Hepatocyte (in vitro differentiated cells): Measurements from ENCODE around the gene SDR42E2. TPM values are rescaled to one million over a fixed set of nuclear protein-coding genes. Genes with fewer than 3 reads are reported as not detected.

ENCODE experiments used
- DNase-seq: peaks from one replicate; pipeline ENCODE4 v3.0.0-alpha.2; 2016; ENCODE audit warnings: low spot score
- H2AFZ ChIP-seq: fragments of 200-600 bp; sonication (generic); 2 replicates; pipeline ENCODE4 v1.6.0; 2016; ENCODE audit warnings: antibody characterized with exemption, mild to moderate bottlenecking
- H3K27ac ChIP-seq: fragments of 200-600 bp; sonication (generic); 2 replicates; pipeline ENCODE4 v1.5.1; 2016; ENCODE audit warnings: mild to moderate bottlenecking
- H3K27me3 ChIP-seq: fragments of 200-600 bp; sonication (generic); 2 replicates; pipeline ENCODE4 v1.6.1; 2016
- H3K36me3 ChIP-seq: fragments of 200-600 bp; sonication (generic); replicated peaks from 2 replicates; pipeline ENCODE4 v1.5.1; 2016; ENCODE audit warnings: low read depth; ENCODE audit not compliant: insufficient read depth
- H3K4me1 ChIP-seq: fragments of 200-600 bp; sonication (generic); 2 replicates; pipeline ENCODE4 v1.5.1; 2016; ENCODE audit warnings: mild to moderate bottlenecking, moderate library complexity; ENCODE audit not compliant: insufficient read depth
- H3K4me2 ChIP-seq: fragments of 200-600 bp; sonication (generic); 2 replicates; pipeline ENCODE4 v1.6.0; 2016
- H3K4me3 ChIP-seq: fragments of 200-600 bp; sonication (generic); 2 replicates; pipeline ENCODE4 v1.5.1; 2016; ENCODE audit warnings: mild to moderate bottlenecking
- H3K79me2 ChIP-seq: fragments of 200-600 bp; sonication (generic); 2 replicates; pipeline ENCODE4 v1.6.0; 2017; ENCODE audit warnings: mild to moderate bottlenecking
- H3K9me2 ChIP-seq: fragments of 200-600 bp; sonication (generic); replicated peaks from 2 replicates; pipeline ENCODE4 v1.6.0; 2017; ENCODE audit warnings: mild to moderate bottlenecking; ENCODE audit not compliant: insufficient read depth
- H3K9me3 ChIP-seq: fragments of 200-600 bp; sonication (generic); 2 replicates; pipeline ENCODE4 v1.5.1; 2016; ENCODE audit warnings: low read depth, mild to moderate bottlenecking
- H4K20me1 ChIP-seq: fragments of 200-600 bp; sonication (generic); 2 replicates; pipeline ENCODE4 v1.6.0; 2016; ENCODE audit warnings: mild to moderate bottlenecking; ENCODE audit not compliant: insufficient read depth, poor library complexity, severe bottlenecking
- EZH2 ChIP-seq: fragments of 200-600 bp; sonication (generic); IDR thresholded peaks from 2 replicates; pipeline ENCODE4 v1.6.1; 2016; ENCODE audit warnings: antibody characterized with exemption, mild to moderate bottlenecking, borderline replicate concordance
- EZH2phosphoT487 ChIP-seq: fragments of 200-600 bp; sonication (generic); IDR thresholded peaks from one replicate; pipeline ENCODE4 v1.6.1; 2018; ENCODE audit warnings: antibody characterized with exemption, mild to moderate bottlenecking, low read depth, moderate library complexity; ENCODE audit not compliant: unreplicated experiment, severe bottlenecking
- WGBS: methylation state at CpG from one replicate; pipeline ENCODE4 v1.1.6; 2016; ENCODE audit warnings: low lambda C conversion rate; ENCODE audit errors: missing lambda C conversion rate; 5-methylcytosine and 5-hydroxymethylcytosine counted together
- polyA plus RNA-seq: library from polyadenylated mRNA; unstranded; fragments of >200 nt; fragmentation: Nextera tagmentation; extraction: Ambion mirVana; gene quantifications from 2 replicates; pipeline ENCODE4 v1.2.1, GENCODE V29; 2016
- total RNA-seq: library from RNA; depleted of rRNA; stranded (reverse); fragments of >200 nt; gene quantifications from 2 replicates; pipeline ENCODE4 v1.2.3, GENCODE V29; 2014
- TF ChIP-seq, protein P1 (sequence below): fragments of 200-600 bp; sonication (generic); IDR thresholded peaks from 2 replicates; pipeline ENCODE4 v1.5.1; 2016; ENCODE audit warnings: antibody characterized with exemption, mild to moderate bottlenecking; ENCODE audit not compliant: poor library complexity

The SDR42E2 gene
- total and polyA plus RNA-seq, 2 experiments from 2014 or later: not detected

GRCh38 chr16:22162656-22163009 lies 327 bp downstream of the SDR42E2 start:
- no peaks in the 10 kb centered on the region for H3K4me1 ChIP-seq
- no peak overlapping the region for H2AFZ ChIP-seq
- no peak overlapping the region for H3K4me3 ChIP-seq

DNA sequence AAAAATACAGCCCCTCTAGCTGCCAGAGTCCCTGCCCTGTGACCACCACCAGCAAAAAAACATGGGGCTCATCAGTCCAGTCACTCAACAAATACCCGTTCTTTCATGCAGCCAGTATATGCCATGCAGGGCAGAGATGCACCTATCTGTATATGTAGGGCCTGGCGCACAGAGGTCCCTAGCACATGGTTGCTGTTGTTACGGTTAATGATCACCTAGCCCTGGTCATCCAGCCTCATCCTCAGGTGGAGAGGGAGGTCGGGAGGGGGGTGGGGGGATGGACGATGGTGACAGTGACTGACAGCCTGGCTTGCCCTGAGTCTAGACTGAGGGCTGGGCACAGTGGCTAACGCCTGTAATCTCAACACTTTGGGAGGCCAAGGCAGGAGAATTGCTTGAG lies 1.5 kb downstream of the SDR42E2 start:
- no peak overlapping the region for H3K27ac ChIP-seq
- H4K20me1 ChIP-seq: no peaks in the 10 kb centered on the region
- 56% methylated on average over 6 of the region's 6 CpGs for WGBS
- no peaks in the 10 kb centered on the region for H3K9me3 ChIP-seq
- H3K4me3 ChIP-seq: no peak overlapping the region
- no peaks in the 10 kb centered on the region for H3K9me2 ChIP-seq
- no peak overlapping the region for H2AFZ ChIP-seq
- H3K36me3 ChIP-seq: no peaks in the 10 kb centered on the region
- H3K4me1 ChIP-seq: no peaks in the 10 kb centered on the region
- DNase-seq: no peak
- H3K27me3 ChIP-seq: peaks cover 37% of the 10 kb centered on the region
- TF ChIP-seq EZH2 (no peak), EZH2phosphoT487 (no peak)
- TF ChIP-seq, protein P1, sequence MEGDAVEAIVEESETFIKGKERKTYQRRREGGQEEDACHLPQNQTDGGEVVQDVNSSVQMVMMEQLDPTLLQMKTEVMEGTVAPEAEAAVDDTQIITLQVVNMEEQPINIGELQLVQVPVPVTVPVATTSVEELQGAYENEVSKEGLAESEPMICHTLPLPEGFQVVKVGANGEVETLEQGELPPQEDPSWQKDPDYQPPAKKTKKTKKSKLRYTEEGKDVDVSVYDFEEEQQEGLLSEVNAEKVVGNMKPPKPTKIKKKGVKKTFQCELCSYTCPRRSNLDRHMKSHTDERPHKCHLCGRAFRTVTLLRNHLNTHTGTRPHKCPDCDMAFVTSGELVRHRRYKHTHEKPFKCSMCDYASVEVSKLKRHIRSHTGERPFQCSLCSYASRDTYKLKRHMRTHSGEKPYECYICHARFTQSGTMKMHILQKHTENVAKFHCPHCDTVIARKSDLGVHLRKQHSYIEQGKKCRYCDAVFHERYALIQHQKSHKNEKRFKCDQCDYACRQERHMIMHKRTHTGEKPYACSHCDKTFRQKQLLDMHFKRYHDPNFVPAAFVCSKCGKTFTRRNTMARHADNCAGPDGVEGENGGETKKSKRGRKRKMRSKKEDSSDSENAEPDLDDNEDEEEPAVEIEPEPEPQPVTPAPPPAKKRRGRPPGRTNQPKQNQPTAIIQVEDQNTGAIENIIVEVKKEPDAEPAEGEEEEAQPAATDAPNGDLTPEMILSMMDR: no peak
- no peak overlapping the region for H3K4me2 ChIP-seq
- no peaks in the 10 kb centered on the region for H3K79me2 ChIP-seq

More at GRCh38 chr16:22162656-22163009, 327 bp downstream of the SDR42E2 start:
- no peaks in the 10 kb centered on the region for H3K36me3 ChIP-seq
- no peak for DNase-seq
- H4K20me1 ChIP-seq: no peaks in the 10 kb centered on the region
- H3K4me2 ChIP-seq: peak overlapping the region; percentile 81
- no peak overlapping the region for H3K27ac ChIP-seq
- WGBS: 55% methylated on average over 11 of the region's 14 CpGs
- no peaks in the 10 kb centered on the region for H3K9me2 ChIP-seq
- H3K79me2 ChIP-seq: no peaks in the 10 kb centered on the region
- TF ChIP-seq, protein P1: no peak
- no peak for TF ChIP-seq EZH2phosphoT487
- TF ChIP-seq EZH2: no peak
- H3K27me3 ChIP-seq: peaks cover 37% of the 10 kb centered on the region
- no peaks in the 10 kb centered on the region for H3K9me3 ChIP-seq

- Histone ChIP-seq H3K27me3 (peaks cover 36% of the 10 kb centered on the region), H3K36me3 (no peaks in the 10 kb centered on the region), H3K9me3 (no peaks in the 10 kb centered on the region), H3K4me3 (no peak overlapping the region), H3K4me1 (no peaks in the 10 kb centered on the region), H3K9me2 (no peaks in the 10 kb centered on the region), H3K27ac (no peak overlapping the region), H3K4me2 (no peak overlapping the region), H3K79me2 (no peaks in the 10 kb centered on the region), H2AFZ (no peak overlapping the region), H4K20me1 (no peaks in the 10 kb centered on the region)
- TF ChIP-seq EZH2phosphoT487: no peak
- TF ChIP-seq, protein P1: no peak
- no peak for TF ChIP-seq EZH2
- no peak for DNase-seq
- WGBS: 85% methylated on average over 5 of the region's 5 CpGs
Observed at GRCh38 chr16:22164482-22164881, 2.2 kb downstream of the SDR42E2 start.
